Loucy (cell line): Measurements from ENCODE around the gene TBX15.

Experiments
- H2AFZ ChIP-seq: fragments of 200-600 bp; sonication (generic); 2 replicates; pipeline ENCODE4 v1.6.0; 2016; ENCODE audit warnings: antibody characterized with exemption, mild to moderate bottlenecking, low read length, moderate library complexity
- H3F3A ChIP-seq: fragments of 200-600 bp; 2 replicates; pipeline ENCODE4 v1.6.0; 2016; ENCODE audit warnings: antibody characterized with exemption, low read depth, mild to moderate bottlenecking
- H3K27me3 ChIP-seq: fragments of 200-600 bp; sonication (generic); 2 replicates; pipeline ENCODE4 v1.6.1; 2014; ENCODE audit warnings: low read length, mild to moderate bottlenecking; ENCODE audit not compliant: insufficient read depth, poor library complexity, severe bottlenecking
- H3K36me3 ChIP-seq: fragments of 200-600 bp; sonication (generic); 2 replicates; pipeline ENCODE4 v1.6.1; 2016; ENCODE audit warnings: low read length; ENCODE audit not compliant: insufficient read depth
- H3K4me1 ChIP-seq: fragments of 200-600 bp; sonication (generic); 2 replicates; pipeline ENCODE4 v1.5.1; 2014; ENCODE audit warnings: low read length, mild to moderate bottlenecking; ENCODE audit not compliant: insufficient read depth, poor library complexity, severe bottlenecking
- H3K4me2 ChIP-seq: fragments of 200-600 bp; sonication (generic); 2 replicates; pipeline ENCODE4 v1.6.0; 2014; ENCODE audit warnings: antibody characterized with exemption, low read length, low read depth, mild to moderate bottlenecking; ENCODE audit not compliant: poor library complexity, severe bottlenecking
- H3K4me3 ChIP-seq: fragments of 200-600 bp; sonication (generic); 2 replicates; pipeline ENCODE4 v1.5.1; 2014; ENCODE audit warnings: low read length, mild to moderate bottlenecking, mixed read lengths; ENCODE audit not compliant: poor library complexity, severe bottlenecking
- H3K79me2 ChIP-seq: fragments of 200-600 bp; sonication (generic); 2 replicates; pipeline ENCODE4 v1.6.1; 2014; ENCODE audit warnings: low read length; ENCODE audit not compliant: insufficient read depth
- H3K9ac ChIP-seq: fragments of 200-600 bp; sonication (generic); 2 replicates; pipeline ENCODE4 v1.6.0; 2014; ENCODE audit warnings: mild to moderate bottlenecking, low read depth, low read length, moderate library complexity; ENCODE audit not compliant: poor library complexity, severe bottlenecking
- H3K9me2 ChIP-seq: fragments of 200-600 bp; sonication (generic); replicated peaks from 2 replicates; pipeline ENCODE4 v1.6.1; 2016; ENCODE audit warnings: low read depth, low read length, mixed read lengths
- H3K9me3 ChIP-seq: fragments of 200-600 bp; sonication (generic); 2 replicates; pipeline ENCODE4 v1.6.1; 2014; ENCODE audit warnings: mild to moderate bottlenecking, antibody characterized with exemption, low read length, low read depth; ENCODE audit not compliant: insufficient read depth
- H4K20me1 ChIP-seq: fragments of 200-600 bp; sonication (generic); 2 replicates; pipeline ENCODE4 v1.6.0; 2014; ENCODE audit warnings: antibody characterized with exemption, low read length, mild to moderate bottlenecking; ENCODE audit not compliant: insufficient read depth, poor library complexity, severe bottlenecking
- EZH2phosphoT487 ChIP-seq: fragments of 200-600 bp; IDR thresholded peaks from 2 replicates; pipeline ENCODE4 v1.6.1; 2018; ENCODE audit warnings: antibody characterized with exemption, mild to moderate bottlenecking, moderate library complexity, borderline replicate concordance
- TF ChIP-seq, protein P1 (sequence below): fragments of 200-600 bp; sonication (generic); conservative IDR thresholded peaks from 2 replicates; pipeline ENCODE4 v1.5.1; 2014; ENCODE audit warnings: mild to moderate bottlenecking, antibody characterized with exemption, low read length

Gene TBX15

DNA sequence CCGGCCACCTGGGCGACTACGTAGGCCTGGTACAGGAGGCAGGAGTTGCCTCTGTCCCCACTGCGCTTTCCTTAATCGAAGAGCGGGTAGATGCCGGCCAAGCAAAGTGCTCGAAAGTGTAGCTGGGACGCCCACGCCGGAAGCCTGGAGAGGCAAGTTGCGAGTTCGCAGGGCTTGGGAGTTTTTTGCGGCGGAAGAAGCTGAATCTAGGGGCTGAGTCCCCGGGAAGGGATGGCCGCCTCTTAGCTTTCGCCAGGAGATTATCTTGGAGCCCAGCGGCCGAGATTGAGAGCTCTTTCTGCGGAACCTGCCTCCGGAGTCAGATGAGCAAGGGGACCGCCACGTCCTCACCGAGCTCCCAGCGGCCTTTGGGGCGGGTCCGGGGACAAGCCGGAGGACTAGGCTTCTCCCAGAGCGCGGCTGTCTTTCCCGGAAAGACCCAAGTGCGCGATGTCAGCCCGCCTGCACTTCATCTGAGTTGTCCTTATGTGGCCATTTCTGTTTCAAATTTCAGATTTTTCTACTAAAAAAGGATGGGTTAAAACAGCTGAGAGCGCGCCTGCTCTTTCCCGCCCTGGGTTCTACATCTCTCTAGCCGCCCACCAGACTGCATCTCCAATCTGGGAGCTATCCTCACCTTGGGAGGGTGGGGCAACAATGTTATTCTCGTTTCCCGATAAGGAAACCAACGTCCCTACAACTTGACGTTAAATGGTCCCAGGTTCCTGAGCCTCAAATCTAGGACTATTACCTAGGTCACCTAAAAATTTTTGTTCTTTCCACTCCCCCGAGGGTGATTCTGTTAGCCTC lies 12.4 kb upstream of the TBX15 start:
- Histone ChIP-seq H3K4me2 (peak overlapping the region; percentile 57), H3K9ac (no peak overlapping the region), H3K27me3 (peaks cover 25% of the 10 kb centered on the region), H3K9me3 (no peaks in the 10 kb centered on the region), H4K20me1 (no peaks in the 10 kb centered on the region), H3K36me3 (no peaks in the 10 kb centered on the region), H3F3A (no peaks in the 10 kb centered on the region), H3K4me1 (no peaks in the 10 kb centered on the region), H3K79me2 (no peaks in the 10 kb centered on the region), H2AFZ (peak overlapping the region; percentile 15; the same call in 1 of the 2 replicates), H3K9me2 (no peaks in the 10 kb centered on the region), H3K4me3 (peak overlapping the region; percentile 31)
- no peak for TF ChIP-seq EZH2phosphoT487
- TF ChIP-seq, protein P1, sequence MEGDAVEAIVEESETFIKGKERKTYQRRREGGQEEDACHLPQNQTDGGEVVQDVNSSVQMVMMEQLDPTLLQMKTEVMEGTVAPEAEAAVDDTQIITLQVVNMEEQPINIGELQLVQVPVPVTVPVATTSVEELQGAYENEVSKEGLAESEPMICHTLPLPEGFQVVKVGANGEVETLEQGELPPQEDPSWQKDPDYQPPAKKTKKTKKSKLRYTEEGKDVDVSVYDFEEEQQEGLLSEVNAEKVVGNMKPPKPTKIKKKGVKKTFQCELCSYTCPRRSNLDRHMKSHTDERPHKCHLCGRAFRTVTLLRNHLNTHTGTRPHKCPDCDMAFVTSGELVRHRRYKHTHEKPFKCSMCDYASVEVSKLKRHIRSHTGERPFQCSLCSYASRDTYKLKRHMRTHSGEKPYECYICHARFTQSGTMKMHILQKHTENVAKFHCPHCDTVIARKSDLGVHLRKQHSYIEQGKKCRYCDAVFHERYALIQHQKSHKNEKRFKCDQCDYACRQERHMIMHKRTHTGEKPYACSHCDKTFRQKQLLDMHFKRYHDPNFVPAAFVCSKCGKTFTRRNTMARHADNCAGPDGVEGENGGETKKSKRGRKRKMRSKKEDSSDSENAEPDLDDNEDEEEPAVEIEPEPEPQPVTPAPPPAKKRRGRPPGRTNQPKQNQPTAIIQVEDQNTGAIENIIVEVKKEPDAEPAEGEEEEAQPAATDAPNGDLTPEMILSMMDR = no peak

DNA sequence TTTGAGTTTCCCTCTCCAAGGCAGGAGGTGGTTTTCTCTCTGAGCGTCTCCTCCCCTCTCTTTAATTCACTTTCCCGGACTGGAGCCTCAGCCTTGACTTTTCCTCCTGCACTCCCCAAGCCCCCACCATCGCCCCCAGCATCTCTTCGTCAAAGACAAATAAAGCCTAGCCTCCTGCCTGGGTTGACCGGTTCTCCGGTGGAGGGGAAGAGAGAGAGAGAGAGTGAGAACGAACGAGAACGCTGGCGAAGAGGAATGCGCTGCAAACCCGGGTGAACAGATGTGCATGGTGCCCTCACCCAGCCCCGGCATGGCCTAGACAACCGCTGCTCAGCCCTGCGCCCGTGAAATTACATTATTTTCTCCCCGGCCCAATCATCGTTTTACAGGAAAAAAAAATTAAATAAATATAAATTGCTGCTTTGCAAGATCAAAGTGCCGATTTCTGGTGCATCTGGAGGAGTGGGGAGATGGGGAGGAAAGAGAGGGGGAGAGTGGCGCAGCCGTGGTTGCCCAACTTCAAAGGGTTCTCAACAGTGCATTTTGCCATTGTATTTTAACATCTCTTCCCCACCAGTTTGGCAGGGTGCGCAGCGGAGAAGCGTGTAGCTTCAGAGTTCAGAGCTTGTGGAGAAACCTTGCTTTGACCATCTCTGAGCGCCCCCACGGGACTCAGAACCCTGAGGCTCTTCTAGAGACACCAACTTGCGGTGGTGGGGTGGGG lies 11.4 kb upstream of the TBX15 start:
- H3K4me2 ChIP-seq = no peak overlapping the region
- H4K20me1 ChIP-seq = no peaks in the 10 kb centered on the region
- H3K4me3 ChIP-seq = no peak overlapping the region
- peaks cover 25% of the 10 kb centered on the region for H3K27me3 ChIP-seq
- no peaks in the 10 kb centered on the region for H3K9me3 ChIP-seq
- no peak overlapping the region for H3K9ac ChIP-seq
- H3K9me2 ChIP-seq = no peaks in the 10 kb centered on the region
- no peaks in the 10 kb centered on the region for H3K79me2 ChIP-seq
- no peaks in the 10 kb centered on the region for H3F3A ChIP-seq
- TF ChIP-seq EZH2phosphoT487 = no peak
- TF ChIP-seq, protein P1 = no peak
- no peaks in the 10 kb centered on the region for H3K4me1 ChIP-seq
- H3K36me3 ChIP-seq = no peaks in the 10 kb centered on the region
- H2AFZ ChIP-seq = no peak overlapping the region

DNA sequence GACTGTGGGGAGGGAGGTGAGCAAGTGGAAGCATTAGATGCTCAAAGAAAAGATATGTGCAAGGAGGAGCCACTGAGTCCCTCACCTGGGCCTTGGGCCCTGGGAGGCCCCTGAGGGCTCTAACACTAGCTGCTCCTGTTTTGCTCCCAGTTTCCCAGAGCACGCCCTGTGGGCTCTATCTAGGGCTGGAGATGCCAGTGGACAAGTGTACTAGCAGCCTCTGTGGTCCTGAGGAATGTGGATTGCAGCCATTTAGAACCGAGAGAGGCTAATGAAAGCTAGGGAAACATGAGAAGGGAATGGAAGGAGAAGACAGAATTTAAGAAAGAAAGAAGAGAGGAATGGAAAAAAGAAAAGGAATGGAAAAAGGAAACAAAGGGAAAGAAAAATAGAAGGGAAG lies 10.0 kb upstream of the TBX15 start:
- TF ChIP-seq, protein P1 = no peak
- TF ChIP-seq EZH2phosphoT487 = no peak
- Histone ChIP-seq H3K9me3 (no peaks in the 10 kb centered on the region), H3K27me3 (peaks cover 25% of the 10 kb centered on the region), H3K36me3 (no peaks in the 10 kb centered on the region), H3K4me3 (no peak overlapping the region), H3F3A (no peaks in the 10 kb centered on the region), H3K9ac (no peak overlapping the region), H4K20me1 (no peaks in the 10 kb centered on the region), H3K9me2 (no peaks in the 10 kb centered on the region), H3K4me2 (no peak overlapping the region), H2AFZ (no peak overlapping the region), H3K79me2 (no peaks in the 10 kb centered on the region), H3K4me1 (no peaks in the 10 kb centered on the region)
